HG03521 (cell line): ENCODE measurements around the gene YPEL4.

Experiments
- ATAC-seq: cut with Tn5 transposase; IDR thresholded peaks from one replicate; pipeline ENCODE4 v1.9.1; 2021; ENCODE audit warnings: mild to moderate bottlenecking, moderate library complexity; ENCODE audit not compliant: unreplicated experiment

The YPEL4 gene

GRCh38 chr11:57634311-57634710, 15.4 kb downstream of the YPEL4 start:
- ATAC-seq: no peak

- ATAC-seq: no peak
Measured at GRCh38 chr11:57633394-57634070, 16.2 kb downstream of the YPEL4 start.

GRCh38 chr11:57632116-57632515, 17.6 kb downstream of the YPEL4 start:
- ATAC-seq: no peak

- ATAC-seq: no peak
Measured at GRCh38 chr11:57630171-57630570, 19.5 kb downstream of the YPEL4 start.

GRCh38 chr11:57626895-57627294, 22.8 kb downstream of the YPEL4 start:
- no peak for ATAC-seq

GRCh38 chr11:57624864-57625263, 24.8 kb downstream of the YPEL4 start:
- no peak for ATAC-seq

GRCh38 chr11:57622263-57622662, 27.4 kb downstream of the YPEL4 start:
- ATAC-seq: no peak

GRCh38 chr11:57620467-57620866, 29.2 kb downstream of the YPEL4 start:
- ATAC-seq: no peak

- ATAC-seq: no peak
Measured at GRCh38 chr11:57619331-57619730, 30.4 kb downstream of the YPEL4 start.

GRCh38 chr11:57618438-57618837, 31.3 kb downstream of the YPEL4 start:
- ATAC-seq: no peak

GRCh38 chr11:57616595-57616994, 33.1 kb downstream of the YPEL4 start:
- no peak for ATAC-seq

- no peak for ATAC-seq
Measured at GRCh38 chr11:57615308-57615707, 34.4 kb downstream of the YPEL4 start.

GRCh38 chr11:57614234-57614772, 35.4 kb downstream of the YPEL4 start:
- ATAC-seq: no peak

- no peak for ATAC-seq
Measured at GRCh38 chr11:57610170-57610569, 39.5 kb downstream of the YPEL4 start.

GRCh38 chr11:57605028-57605420, 44.7 kb downstream of the YPEL4 start:
- ATAC-seq: no peak

GRCh38 chr11:57604296-57605027, 45.2 kb downstream of the YPEL4 start:
- ATAC-seq: no peak

- no peak for ATAC-seq
Measured at GRCh38 chr11:57601297-57601696, 48.4 kb downstream of the YPEL4 start.

- no peak for ATAC-seq
Measured at GRCh38 chr11:57599381-57599780, 50.3 kb downstream of the YPEL4 start.

GRCh38 chr11:57598831-57599155, 50.9 kb downstream of the YPEL4 start:
- ATAC-seq: no peak

GRCh38 chr11:57597916-57598830, 51.5 kb downstream of the YPEL4 start:
- ATAC-seq: no peak

- no peak for ATAC-seq
Measured at GRCh38 chr11:57597461-57597915, 52.2 kb downstream of the YPEL4 start, which contains the start of gene SERPING1. Gene SERPING1, plus strand, starts transcription at chr11:57597685. Its CDS starts 586 bp downstream, at chr11:57598271.
